Breast epithelium (tissue), 3 donors: ENCODE results near the gene MASP2.
A peak's percentile ranks its signal among the peaks of the same experiment; 100 is the strongest.

Source experiments
- CTCF ChIP-seq, 3 donors: fragments of 450-650 bp; IDR thresholded peaks; one replicate each; pipeline ENCODE4 v1.5.1; 2016 to 2017; ENCODE audit warnings: antibody characterized with exemption in 3 of 3, mild to moderate bottlenecking in 3 of 3, moderate library complexity in 3 of 3
- POLR2A ChIP-seq: fragments of 450-650 bp; IDR thresholded peaks from one replicate; pipeline ENCODE4 v1.6.1; 2016; ENCODE audit warnings: antibody characterized with exemption, mild to moderate bottlenecking, moderate library complexity
- POLR2AphosphoS5 ChIP-seq, 3 donors: sonication (generic); formaldehyde crosslinking; IDR thresholded peaks; one replicate each; pipeline ENCODE4 v1.6.1; 2017; ENCODE audit warnings: antibody characterized with exemption in 3 of 3

- TF ChIP-seq CTCF (IDR thresholded peaks at IDR 0.05): peak in 1 of 3 donors; percentile 9
- TF ChIP-seq POLR2A: no peak
- peak in 2 of 3 donors; percentile 3 to 22 for TF ChIP-seq POLR2AphosphoS5 (IDR thresholded peaks at IDR 0.05)
Measured at GRCh38 chr1:10980094-10980577, 66.9 kb downstream of the MASP2 start.
